A673 (cell line): Measurements from ENCODE around the gene MOBP. TPM values are rescaled to one million over a fixed set of nuclear protein-coding genes. Genes with fewer than 3 reads are reported as not detected.
"Not testable (repeated sequence)": the region's sequence is repeated elsewhere in the genome, so short reads cannot be mapped to it uniquely, and the experiment has no call there.

Source experiments
- BruUV-seq: library from RNA; stranded (reverse); fragments of 400-500 nt; replicated peaks from 2 replicates; lab custom pipeline; 2021; lab: Mats Ljungman, UMichigan
- CTCF ChIA-PET: fragments of 300-600 bp; sonication (Branson Sonifier 250); formaldehyde crosslinking; loops from one replicate; lab custom pipeline; 2022; ENCODE audit warnings: antibody characterized with exemption; lab: Charles Lee
- POLR2A ChIA-PET: fragments of 300-600 bp; sonication (Branson Sonifier 250); formaldehyde crosslinking; loops from one replicate; lab custom pipeline; 2022; ENCODE audit warnings: antibody characterized with exemption; ENCODE audit not compliant: low non-redundant PET; lab: Charles Lee
- DNase-seq: peaks from one replicate; pipeline ENCODE4 v3.0.0-alpha.2; 2015; ENCODE audit warnings: low spot score
- H3K27ac ChIP-seq: fragments of 200-600 bp; sonication (generic); 2 replicates; pipeline ENCODE4 v1.5.1; 2016; ENCODE audit warnings: mixed run types, low read depth, mild to moderate bottlenecking, mixed read lengths, antibody characterized with exemption, low read length; ENCODE audit not compliant: poor library complexity, severe bottlenecking
- H3K27me3 ChIP-seq: fragments of 200-600 bp; sonication (generic); replicated peaks from 2 replicates; pipeline ENCODE4 v1.6.1; 2017; ENCODE audit warnings: mixed run types, low read depth, mild to moderate bottlenecking, mixed read lengths, antibody characterized with exemption, low read length; ENCODE audit not compliant: insufficient read depth, poor library complexity
- H3K36me3 ChIP-seq: fragments of 200-600 bp; sonication (generic); 2 replicates; pipeline ENCODE4 v1.6.1; 2016; ENCODE audit warnings: mixed run types, mild to moderate bottlenecking, mixed read lengths, antibody characterized with exemption, low read length; ENCODE audit not compliant: insufficient read depth, poor library complexity, severe bottlenecking
- H3K4me1 ChIP-seq: fragments of 200-600 bp; sonication (generic); 2 replicates; pipeline ENCODE4 v1.6.1; 2017; ENCODE audit warnings: mixed run types, mild to moderate bottlenecking, mixed read lengths, antibody characterized with exemption, low read length; ENCODE audit not compliant: insufficient read depth, poor library complexity, severe bottlenecking
- H3K4me3 ChIP-seq: fragments of 200-600 bp; sonication (generic); 2 replicates; pipeline ENCODE4 v1.5.1; 2016; ENCODE audit warnings: low read depth, mixed run types, mild to moderate bottlenecking, mixed read lengths, low read length; ENCODE audit not compliant: poor library complexity, severe bottlenecking
- H3K9me3 ChIP-seq: fragments of 200-600 bp; sonication (generic); 2 replicates; pipeline ENCODE4 v1.6.1; 2016; ENCODE audit warnings: mixed run types, low read depth, mild to moderate bottlenecking, mixed read lengths, antibody characterized with exemption, low read length; ENCODE audit not compliant: poor library complexity, severe bottlenecking
- CTCF ChIP-seq: fragments of 300-800, 200-600 bp; sonication (generic); conservative IDR thresholded peaks from 2 replicates; pipeline ENCODE4 v1.5.1; 2017; ENCODE audit warnings: low read depth, mild to moderate bottlenecking, antibody characterized with exemption, low read length, moderate library complexity, mixed read lengths
- EZH2 ChIP-seq: fragments of 200-600 bp; sonication (generic); IDR thresholded peaks from 2 replicates; pipeline ENCODE4 v1.6.1; 2017; ENCODE audit warnings: borderline replicate concordance, low read depth, mild to moderate bottlenecking, mixed read lengths, antibody characterized with exemption, low read length; ENCODE audit not compliant: poor library complexity, severe bottlenecking
- intact Hi-C: fragments of 100-400 bp; cut with micrococcal nuclease; formaldehyde crosslinking; loops from one replicate; pipeline ENCODE4 v1.10.0; 2022; ENCODE audit not compliant: unreplicated experiment
- total RNA-seq: library from RNA; stranded (reverse); gene quantifications from 2 replicates; pipeline ENCODE4 v1.2.3, GENCODE V29; 2021

Gene MOBP
- total RNA-seq, 1 experiment from 2014 or later = 0.19 TPM

GRCh38 chr3:39457361-39457760 is 10.1 kb upstream of the MOBP start:
- CTCF ChIA-PET = no interaction called here
- Histone ChIP-seq H3K27ac (no peak overlapping the region), H3K27me3 (no peaks in the 10 kb centered on the region), H3K4me3 (no peak overlapping the region), H3K36me3 (no peaks in the 10 kb centered on the region), H3K4me1 (no peaks in the 10 kb centered on the region), H3K9me3 (no peaks in the 10 kb centered on the region)
- BruUV-seq = no TSS peak
- POLR2A ChIA-PET = no interaction called here
- TF ChIP-seq EZH2 = no peak
- TF ChIP-seq CTCF = no peak
- DNase-seq = no peak
- intact Hi-C loops = no loop called here

- H3K4me3 ChIP-seq, DNase-seq, H3K27ac ChIP-seq, intact Hi-C loops, POLR2A ChIA-PET, CTCF ChIA-PET, H3K9me3 ChIP-seq, H3K36me3 ChIP-seq, H3K4me1 ChIP-seq, BruUV-seq, H3K27me3 ChIP-seq: not testable (repeated sequence)
These were observed 8.9 kb upstream of the MOBP start for GRCh38 chr3:39458579-39458978.

- CTCF ChIA-PET = no interaction called here
- POLR2A ChIA-PET = no interaction called here
- no TSS peak for BruUV-seq
- no peak for TF ChIP-seq EZH2
- TF ChIP-seq CTCF = no peak
- H3K27ac ChIP-seq = no peak overlapping the region
- H3K27me3 ChIP-seq = no peaks in the 10 kb centered on the region
- H3K4me1 ChIP-seq = no peaks in the 10 kb centered on the region
- no peak for DNase-seq
- no peak overlapping the region for H3K4me3 ChIP-seq
- H3K9me3 ChIP-seq = no peaks in the 10 kb centered on the region
- no peaks in the 10 kb centered on the region for H3K36me3 ChIP-seq
- intact Hi-C loops = no loop called here
These were observed 6.8 kb upstream of the MOBP start for GRCh38 chr3:39460677-39461076.

GRCh38 chr3:39463269-39463668 is 4.2 kb upstream of the MOBP start:
- no peak for DNase-seq
- Histone ChIP-seq H3K4me3 (no peak overlapping the region), H3K27ac (no peak overlapping the region), H3K4me1 (no peaks in the 10 kb centered on the region), H3K36me3 (no peaks in the 10 kb centered on the region), H3K27me3 (no peaks in the 10 kb centered on the region), H3K9me3 (no peaks in the 10 kb centered on the region)
- ChIA-PET CTCF (no interaction called here), POLR2A (no interaction called here)
- TF ChIP-seq EZH2 (no peak), CTCF (no peak)
- no TSS peak for BruUV-seq
- intact Hi-C loops = no loop called here
